Subcutaneous adipose tissue (tissue), 4 donors: ENCODE data around the gene AKAP4. TPM values are rescaled to one million over a fixed set of nuclear protein-coding genes. Genes with fewer than 3 reads are reported as not detected.

Experiments
- CTCF ChIP-seq: fragments of 450-650 bp; IDR thresholded peaks from one replicate; pipeline ENCODE4 v1.5.1; 2016; ENCODE audit warnings: low read depth, mild to moderate bottlenecking, control low read depth, antibody characterized with exemption, moderate library complexity
- small RNA-seq: library from RNA; depleted of rRNA; stranded (forward); fragments of <200 nt; gene quantifications from one replicate; pipeline ENCODE3, GENCODE V24; 2016
- total RNA-seq, 4 donors: library from RNA; depleted of rRNA; stranded (reverse); fragments of >200 nt; gene quantifications; one replicate each; pipeline ENCODE4 v1.1.0, GENCODE V29; 2016

The AKAP4 gene
- total RNA-seq, 4 donors from 2014 or later: not detected

- no peak for TF ChIP-seq CTCF
Measured at GRCh38 chrX:50161127-50161526, 39.7 kb downstream of the AKAP4 start.

GRCh38 chrX:50158593-50158992 lies 42.2 kb downstream of the AKAP4 start:
- no peak for TF ChIP-seq CTCF

GRCh38 chrX:50157545-50158135 lies 43.2 kb downstream of the AKAP4 start:
- TF ChIP-seq CTCF: no peak

- no peak for TF ChIP-seq CTCF
Measured at GRCh38 chrX:50154429-50154828, 46.4 kb downstream of the AKAP4 start.

- TF ChIP-seq CTCF: no peak
Measured at GRCh38 chrX:50152456-50152855, 48.4 kb downstream of the AKAP4 start.

- no peak for TF ChIP-seq CTCF
Measured at GRCh38 chrX:50147972-50148371, 52.8 kb downstream of the AKAP4 start.

Small RNA genes lying within 50 kb of the gene (small RNA-seq; reads per million reads assigned to genes)
- gene PYY3: not detected
- 0.49 reads per million for gene RF00019

Other genes starting within 250 kb of the AKAP4 start
- gene CCNB3, start 3.8 kb upstream of the AKAP4 start, total RNA-seq: 1 to 10 TPM in 1 of 4 donors, under 1 TPM in 3; 0.44 to 1.8 (median 0.62) TPM